HepG2 (cell line): ENCODE results near the gene ARHGEF37. TPM values are rescaled to one million over a fixed set of nuclear protein-coding genes. Genes with fewer than 3 reads are reported as not detected.
A peak's percentile ranks its signal among the peaks of the same experiment; 100 is the strongest.

Experiments used
- ASH2L ChIP-seq: fragments of 300-600, 200-600 bp; sonication (generic); IDR thresholded peaks from 2 replicates; pipeline ENCODE4 v1.7.0; 2017; ENCODE audit warnings: low read depth, mild to moderate bottlenecking, moderate library complexity, mixed read lengths, low read length; ENCODE audit not compliant: insufficient read length
- CEBPB ChIP-seq: IDR thresholded peaks from 2 replicates; pipeline ENCODE4 v1.6.1; 2011; ENCODE audit warnings: low read depth, low read length, improper control_type of control experiment, borderline replicate concordance
- IRF2 ChIP-seq: IDR thresholded peaks from 2 replicates; pipeline ENCODE4 v1.6.1; 2018; ENCODE audit warnings: missing genetic modification reagents, missing compliant biosample characterization
- MED1 ChIP-seq: sonication (generic); formaldehyde crosslinking; IDR thresholded peaks from 2 replicates; pipeline ENCODE4 v1.4.0; 2020; ENCODE audit warnings: missing genetic modification reagents
- NR2F1 ChIP-seq, 2 experiments: fragments of 450-650 bp in 1 of 2; formaldehyde crosslinking in 1 of 2; IDR thresholded peaks; 2 replicates each; pipeline versions ENCODE4 v1.5.0 to v1.6.1; 2016 to 2020; ENCODE audit warnings: mild to moderate bottlenecking in 1 of 2, missing compliant biosample characterization in 1 of 2, missing genetic modification reagents in 1 of 2, moderate library complexity in 1 of 2
- RXRA ChIP-seq: sonication (generic); formaldehyde crosslinking; IDR thresholded peaks from 2 replicates; pipeline ENCODE4 v1.5.1; 2020; ENCODE audit warnings: missing genetic modification reagents
- ZMYM2 ChIP-seq: sonication (generic); formaldehyde crosslinking; IDR thresholded peaks from 2 replicates; pipeline ENCODE4 v1.8.0; 2022; ENCODE audit warnings: mild to moderate bottlenecking, missing genetic modification reagents
- ZNF207 ChIP-seq: fragments of 450-650 bp; IDR thresholded peaks from 2 replicates; pipeline ENCODE4 v1.6.1; 2016; ENCODE audit warnings: antibody characterized with exemption, borderline replicate concordance
- ZNF282 ChIP-seq: fragments of 450-650 bp; IDR thresholded peaks from 2 replicates; pipeline ENCODE4 v1.6.1; 2018; ENCODE audit not compliant: partially characterized antibody
- ZNF558 ChIP-seq: sonication (generic); formaldehyde crosslinking; IDR thresholded peaks from 2 replicates; pipeline ENCODE4 v1.9.0; 2022; ENCODE audit warnings: mild to moderate bottlenecking, missing genetic modification reagents, borderline replicate concordance
- polyA plus RNA-seq, 8 experiments: library from polyadenylated mRNA; depleted of rRNA in 3 of 8; stranded (reverse) in 7 of 8; unstranded in 1 of 8; fragments of >200 nt; fragmentation: Illumina TruSeq in 4 of 8; extraction: Trizol in 4 of 8; gene quantifications; 2 replicates each; pipeline versions ENCODE4 v1.2.1 to v1.2.3, GENCODE V29; 2011 to 2016; ENCODE audit warnings: low read depth in 4 of 8, missing spikeins in 1 of 8, mixed read lengths in 1 of 8; ENCODE audit not compliant: insufficient read depth in 1 of 8
- total RNA-seq, 5 experiments: library from RNA; depleted of rRNA; stranded (reverse); fragments of >200 nt; fragmentation: Illumina TruSeq; extraction: Trizol; gene quantifications; 2 replicates each; pipeline ENCODE4 v1.2.3, GENCODE V29; 2016; ENCODE audit warnings: low read depth in 1 of 5
- TF ChIP-seq, protein P1 (sequence below): sonication (generic); formaldehyde crosslinking; conservative IDR thresholded peaks from 2 replicates; pipeline ENCODE4 v1.4.0; 2020; ENCODE audit warnings: mild to moderate bottlenecking, missing genetic modification reagents, moderate library complexity

ARHGEF37 gene
- total and polyA plus RNA-seq, 2 of the 13 experiments (the other 11 are each of a cell fraction or from before 2014, with no cell fraction given) = 0.18 to 0.27 TPM

DNA sequence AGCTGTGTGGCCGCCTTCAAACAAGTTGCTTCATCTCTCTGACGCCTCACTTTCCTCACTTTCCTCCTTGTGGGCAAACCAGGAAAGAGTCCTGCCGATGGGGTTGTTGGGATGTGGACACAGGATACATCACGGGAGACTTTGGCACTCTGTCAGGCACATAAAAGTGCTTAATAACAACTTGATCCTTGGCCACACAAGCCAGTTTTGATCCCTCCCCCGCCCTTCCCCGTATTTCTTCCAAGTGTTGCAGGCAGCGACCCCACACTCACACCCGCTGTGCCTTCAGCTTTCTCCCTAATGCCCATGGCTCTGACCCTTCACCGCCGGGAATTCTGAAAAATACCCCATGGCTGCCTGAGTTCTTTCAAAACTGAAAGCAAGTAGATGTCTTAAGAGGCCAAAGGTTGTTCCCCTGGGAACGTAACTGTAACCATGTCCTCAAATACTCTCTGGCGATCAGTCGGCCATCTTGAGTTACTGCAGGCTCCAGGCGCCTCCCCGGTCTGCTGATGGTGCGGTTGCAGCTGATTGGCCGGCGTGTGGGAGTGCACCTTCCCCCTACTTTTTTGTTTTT is 59.8 kb downstream of the ARHGEF37 start (continued):
- TF ChIP-seq MED1 (CRISPR knock-in tag) (0 out of 2 replicates have a peak, but pooled peaks have one; percentile 28), IRF2 (0 out of 2 replicates have a peak, but pooled peaks have one; percentile 22), ASH2L (peak; percentile 67), ZNF207 (no peak), RXRA (peak; percentile 92), ZNF558 (CRISPR knock-in tag) (no peak), ZNF282 (no peak), CEBPB (peak; percentile 68), NR2F1 (CRISPR knock-in tag; IDR thresholded peaks at IDR 0.05) (peak in 1 of 2 experiments; percentile 79; a peak in 2 of 4 replicates), ZMYM2 (0 out of 2 replicates have a peak, but pooled peaks have one; percentile 8)
- TF ChIP-seq, protein P1, sequence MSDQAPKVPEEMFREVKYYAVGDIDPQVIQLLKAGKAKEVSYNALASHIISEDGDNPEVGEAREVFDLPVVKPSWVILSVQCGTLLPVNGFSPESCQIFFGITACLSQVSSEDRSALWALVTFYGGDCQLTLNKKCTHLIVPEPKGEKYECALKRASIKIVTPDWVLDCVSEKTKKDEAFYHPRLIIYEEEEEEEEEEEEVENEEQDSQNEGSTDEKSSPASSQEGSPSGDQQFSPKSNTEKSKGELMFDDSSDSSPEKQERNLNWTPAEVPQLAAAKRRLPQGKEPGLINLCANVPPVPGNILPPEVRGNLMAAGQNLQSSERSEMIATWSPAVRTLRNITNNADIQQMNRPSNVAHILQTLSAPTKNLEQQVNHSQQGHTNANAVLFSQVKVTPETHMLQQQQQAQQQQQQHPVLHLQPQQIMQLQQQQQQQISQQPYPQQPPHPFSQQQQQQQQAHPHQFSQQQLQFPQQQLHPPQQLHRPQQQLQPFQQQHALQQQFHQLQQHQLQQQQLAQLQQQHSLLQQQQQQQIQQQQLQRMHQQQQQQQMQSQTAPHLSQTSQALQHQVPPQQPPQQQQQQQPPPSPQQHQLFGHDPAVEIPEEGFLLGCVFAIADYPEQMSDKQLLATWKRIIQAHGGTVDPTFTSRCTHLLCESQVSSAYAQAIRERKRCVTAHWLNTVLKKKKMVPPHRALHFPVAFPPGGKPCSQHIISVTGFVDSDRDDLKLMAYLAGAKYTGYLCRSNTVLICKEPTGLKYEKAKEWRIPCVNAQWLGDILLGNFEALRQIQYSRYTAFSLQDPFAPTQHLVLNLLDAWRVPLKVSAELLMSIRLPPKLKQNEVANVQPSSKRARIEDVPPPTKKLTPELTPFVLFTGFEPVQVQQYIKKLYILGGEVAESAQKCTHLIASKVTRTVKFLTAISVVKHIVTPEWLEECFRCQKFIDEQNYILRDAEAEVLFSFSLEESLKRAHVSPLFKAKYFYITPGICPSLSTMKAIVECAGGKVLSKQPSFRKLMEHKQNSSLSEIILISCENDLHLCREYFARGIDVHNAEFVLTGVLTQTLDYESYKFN = peak; percentile 48
